GM21825 (cell line): ENCODE results near the gene ADCY3.

ENCODE experiments used
- ATAC-seq: cut with Tn5 transposase; IDR thresholded peaks from one replicate; pipeline ENCODE4 v1.9.1; 2021; ENCODE audit warnings: mild to moderate bottlenecking, moderate library complexity; ENCODE audit not compliant: unreplicated experiment

ADCY3 gene

GRCh38 chr2:24908461-24908901 is 11.6 kb downstream of the ADCY3 start:
- no peak for ATAC-seq

GRCh38 chr2:24907116-24907515 is 12.9 kb downstream of the ADCY3 start:
- ATAC-seq, result no peak

DNA sequence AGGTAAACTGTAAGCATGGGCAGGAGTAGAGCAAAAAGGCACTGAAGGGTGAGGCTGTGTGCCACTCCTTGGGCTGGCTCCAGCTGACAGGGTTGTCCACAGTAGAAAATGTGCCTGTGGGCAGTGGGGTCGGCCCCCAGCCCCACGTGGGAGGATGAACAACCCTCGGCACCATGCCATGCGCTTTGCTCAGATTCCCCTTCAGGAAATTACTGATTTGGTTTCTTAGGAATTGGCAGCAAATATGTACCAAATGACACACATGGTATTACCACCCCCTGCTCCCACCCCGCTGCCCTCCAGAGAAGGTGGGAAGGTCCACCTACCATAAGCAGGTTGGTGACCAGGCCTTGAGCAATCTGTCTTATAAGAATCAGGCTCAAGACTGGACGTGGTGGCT is 13.6 kb downstream of the ADCY3 start:
- ATAC-seq, result no peak

DNA sequence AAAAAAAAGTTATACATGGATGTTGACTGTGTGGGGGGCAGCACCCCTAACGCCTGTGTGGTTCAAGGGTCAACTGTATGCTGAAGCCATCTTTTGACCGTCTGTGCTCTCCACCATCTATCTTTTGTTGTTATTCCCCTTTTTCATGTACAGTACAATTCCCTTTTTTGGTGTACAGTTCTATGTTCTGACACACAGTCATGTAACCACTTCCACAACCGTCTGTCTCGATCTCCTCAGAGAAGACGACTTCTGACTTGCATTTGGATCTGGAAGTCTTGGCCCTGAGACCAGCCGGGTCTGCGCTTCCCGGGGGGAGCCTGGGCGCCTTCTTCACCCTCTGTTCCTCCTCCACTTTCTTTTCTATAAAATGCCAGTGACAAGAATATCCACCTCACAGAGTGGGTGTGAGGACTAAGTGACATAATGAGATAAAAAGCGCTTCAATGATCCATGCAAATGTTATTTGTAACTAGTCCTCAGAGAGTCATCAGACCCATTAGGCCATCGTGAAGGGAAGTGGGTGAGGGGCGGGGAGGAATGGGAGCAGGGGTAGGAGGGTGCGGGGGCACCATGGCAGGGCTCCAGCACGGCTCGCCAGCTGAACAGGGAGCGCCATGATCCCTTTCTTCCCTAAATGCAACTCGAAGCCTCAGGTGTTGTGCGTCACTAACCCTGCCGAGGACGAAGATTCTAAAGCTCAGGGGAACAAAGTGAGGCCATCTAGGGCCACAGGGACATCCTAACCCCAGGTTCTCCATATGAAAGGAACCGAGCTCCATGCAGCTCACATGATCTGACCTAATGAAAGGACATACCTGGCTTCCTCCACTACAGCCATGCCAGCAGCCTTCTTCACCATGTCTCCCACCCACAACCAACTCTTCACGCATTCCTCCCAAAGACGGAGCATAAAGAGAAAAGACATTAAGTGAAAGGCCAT is 16.6 kb downstream of the ADCY3 start:
- ATAC-seq, result no peak

DNA sequence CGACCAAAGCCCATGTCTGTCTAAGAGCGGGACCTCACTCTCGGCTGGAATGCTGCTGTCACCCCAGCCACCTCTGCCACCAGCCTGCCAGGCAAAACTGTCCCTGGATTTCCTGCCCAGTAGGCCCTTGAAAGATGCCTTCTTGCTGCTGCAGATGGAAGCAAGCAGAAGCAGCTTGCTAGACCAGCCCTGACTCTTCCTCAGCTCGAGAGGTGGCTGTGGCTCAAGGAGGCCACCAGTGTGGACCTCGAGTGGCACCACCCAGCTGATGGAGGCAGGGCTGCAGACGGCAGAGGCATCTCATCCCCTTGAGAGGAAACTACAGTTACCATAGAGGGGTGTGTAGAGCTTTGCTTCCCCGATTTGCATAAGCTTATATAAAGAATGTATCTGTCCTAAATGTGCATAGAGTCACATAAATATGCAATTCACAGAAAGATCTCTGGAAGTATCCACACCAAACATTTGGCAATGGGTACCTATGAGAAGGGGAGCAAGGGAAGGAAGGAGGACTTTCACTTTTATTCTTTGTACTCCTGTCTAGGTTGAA is 20.6 kb downstream of the ADCY3 start:
- ATAC-seq, result no peak

GRCh38 chr2:24898122-24899109 is 21.6 kb downstream of the ADCY3 start:
- no peak for ATAC-seq

GRCh38 chr2:24894750-24895149 is 25.3 kb downstream of the ADCY3 start:
- no peak for ATAC-seq

GRCh38 chr2:24893934-24894333 is 26.1 kb downstream of the ADCY3 start:
- ATAC-seq, result no peak

DNA sequence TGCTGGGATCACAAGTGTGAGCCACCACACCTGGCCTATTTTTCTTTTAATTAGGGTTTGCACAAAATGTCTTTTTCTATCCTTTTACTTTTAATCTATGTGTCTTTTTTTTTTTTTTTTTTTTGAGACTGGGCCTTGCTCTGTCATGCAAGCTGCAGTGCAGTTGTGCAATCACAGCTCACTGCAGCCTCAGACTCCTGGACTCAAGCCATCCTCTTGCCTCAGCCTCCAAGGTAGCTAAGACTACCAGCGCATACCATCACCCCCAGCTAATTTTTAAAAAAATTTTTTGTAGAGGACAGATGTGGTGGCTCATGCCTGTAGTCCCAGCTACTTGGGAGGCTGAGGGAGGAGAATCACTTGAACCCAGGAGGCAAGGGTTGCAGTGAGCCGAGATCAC is 27.1 kb downstream of the ADCY3 start:
- ATAC-seq, result no peak

DNA sequence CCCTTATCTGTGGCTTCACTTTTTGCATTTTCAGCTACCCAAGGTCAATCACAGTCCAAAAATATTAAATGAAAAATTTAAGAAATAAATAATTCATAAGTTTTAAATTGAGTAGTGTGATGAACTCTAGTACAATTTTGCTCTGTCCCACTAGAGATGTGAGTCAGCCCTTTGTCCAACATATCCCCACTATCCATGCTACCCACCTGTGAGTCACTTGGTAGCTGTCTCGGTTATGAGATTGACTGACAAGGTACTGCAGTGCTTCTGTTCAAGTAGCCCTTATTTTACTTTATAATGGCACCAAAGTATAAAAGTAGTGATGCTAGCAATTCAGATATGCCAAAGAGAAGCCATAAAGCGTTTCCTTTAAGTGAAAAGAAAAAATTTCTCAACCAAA is 28.8 kb downstream of the ADCY3 start:
- no peak for ATAC-seq

DNA sequence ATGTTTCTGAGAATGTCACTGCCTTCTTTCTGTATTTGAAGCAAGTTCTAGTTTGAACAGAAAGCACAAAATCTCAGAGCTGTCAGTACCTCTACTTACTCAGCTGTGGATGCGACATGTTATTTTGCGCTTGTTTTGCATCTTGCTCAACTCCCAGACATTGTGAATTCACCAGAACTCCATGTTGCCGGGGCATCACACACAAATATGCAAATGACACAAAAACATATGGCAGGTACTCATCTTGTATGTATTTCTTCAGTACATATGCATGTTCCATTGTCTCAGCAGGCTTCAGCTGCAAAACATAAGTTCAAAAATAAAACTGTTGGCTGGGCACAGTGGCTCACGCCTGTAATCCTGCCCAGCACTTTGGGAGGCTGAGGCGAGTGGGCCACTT is 30.8 kb downstream of the ADCY3 start:
- ATAC-seq, result no peak

GRCh38 chr2:24888177-24888576 is 31.9 kb downstream of the ADCY3 start:
- no peak for ATAC-seq

DNA sequence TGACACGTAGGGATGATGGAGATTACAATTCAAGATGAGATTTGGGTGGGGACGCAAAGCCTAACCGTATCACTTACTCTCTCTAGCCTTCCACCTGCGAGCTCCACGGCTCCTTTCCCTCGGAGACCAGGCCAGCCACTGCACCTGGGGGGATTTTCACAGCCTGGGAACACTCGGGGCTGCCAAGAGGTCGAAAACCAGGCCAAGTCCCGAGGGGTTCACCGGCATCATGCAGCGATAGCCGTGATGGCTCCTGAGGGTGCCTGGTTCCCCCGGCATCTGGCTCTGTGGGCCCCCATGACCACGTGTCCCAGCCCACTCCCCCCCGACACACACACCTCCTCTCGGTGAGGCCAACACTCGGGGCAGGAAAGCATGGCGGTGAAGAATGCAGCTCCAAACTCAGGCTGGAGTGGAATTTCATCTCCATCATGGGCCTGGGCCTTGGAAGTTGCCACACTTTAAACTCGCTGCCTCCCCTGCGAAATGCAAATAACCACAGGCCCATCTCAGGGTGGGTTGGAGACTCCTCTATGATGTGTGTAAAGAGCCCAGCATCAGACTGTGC is 32.6 kb downstream of the ADCY3 start:
- no peak for ATAC-seq

DNA sequence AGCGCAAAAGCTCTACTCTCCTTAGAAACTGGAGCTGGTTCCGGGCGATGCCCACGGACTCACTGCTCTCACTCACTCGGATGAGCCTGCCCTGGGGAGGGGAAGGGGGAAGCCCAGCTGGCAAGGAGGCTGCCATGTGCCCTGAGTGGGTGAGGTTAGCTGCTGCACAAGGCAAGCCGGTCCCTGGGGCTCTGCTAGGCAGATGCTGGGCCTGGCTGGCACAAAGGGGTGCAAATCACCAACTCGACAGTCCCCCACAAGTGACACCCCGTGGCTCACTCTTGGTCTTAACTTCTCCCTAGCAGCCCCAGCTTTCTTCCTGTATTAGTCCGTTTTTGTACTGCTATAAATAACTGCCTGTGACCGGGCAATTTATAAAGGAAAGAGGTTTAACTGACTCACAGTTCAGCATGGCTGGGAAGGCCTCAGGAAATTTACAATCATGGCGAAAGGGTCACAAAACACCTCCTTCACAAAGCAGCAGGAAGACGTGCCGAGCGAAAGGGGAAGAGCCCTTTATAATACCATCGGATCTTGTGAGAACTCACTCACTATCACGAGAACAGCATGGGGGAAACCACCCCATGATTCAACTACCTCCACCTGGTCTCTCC is 33.2 kb downstream of the ADCY3 start:
- ATAC-seq, result peak; percentile 46

GRCh38 chr2:24886126-24886501 is 33.9 kb downstream of the ADCY3 start:
- no peak for ATAC-seq

DNA sequence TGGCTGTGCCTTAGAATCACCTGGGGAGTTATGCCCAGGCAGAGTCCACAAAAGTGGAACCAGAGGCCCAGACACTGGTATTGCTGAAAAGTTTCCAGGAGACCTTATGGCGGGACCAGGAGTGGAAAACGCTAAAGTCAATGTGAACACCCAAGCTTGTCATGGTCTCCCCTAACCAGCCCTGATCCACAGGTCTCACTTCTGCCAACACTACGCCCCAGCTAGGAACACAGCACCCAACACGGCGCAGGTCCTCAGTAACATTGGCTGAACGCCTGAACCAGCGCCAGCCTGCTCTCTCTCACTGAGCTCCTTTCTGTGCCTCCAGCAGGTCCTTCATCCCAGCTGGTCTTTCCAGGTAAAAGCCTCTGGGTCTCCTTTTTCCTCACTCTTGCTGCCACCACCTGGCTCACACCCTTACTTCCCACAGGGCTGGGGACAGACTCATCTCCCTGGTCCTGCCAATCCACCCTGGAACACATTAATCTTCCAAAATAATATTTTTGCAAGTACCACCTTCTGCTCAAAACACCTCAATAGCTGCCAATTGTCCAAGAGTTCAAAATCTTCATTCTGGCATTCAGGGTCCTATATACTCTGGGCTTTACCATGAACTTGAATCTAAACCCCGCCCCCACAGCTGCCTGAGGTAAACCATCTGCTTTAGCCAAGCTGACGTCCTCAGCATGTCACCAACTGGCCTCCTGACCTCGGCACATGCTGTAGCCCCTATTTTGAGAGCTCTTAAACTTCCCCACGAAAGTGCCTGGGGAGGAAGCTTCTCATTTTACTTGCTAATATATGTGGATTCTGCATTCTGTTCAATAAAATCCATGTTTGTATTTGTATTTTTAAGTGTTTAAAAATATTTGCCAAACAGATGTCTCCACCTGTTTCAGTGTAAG is 34.6 kb downstream of the ADCY3 start:
- no peak for ATAC-seq

- ATAC-seq, result no peak
These were observed 36.1 kb downstream of the ADCY3 start for GRCh38 chr2:24883946-24884345.

GRCh38 chr2:24881623-24882022 is 38.4 kb downstream of the ADCY3 start:
- no peak for ATAC-seq

DNA sequence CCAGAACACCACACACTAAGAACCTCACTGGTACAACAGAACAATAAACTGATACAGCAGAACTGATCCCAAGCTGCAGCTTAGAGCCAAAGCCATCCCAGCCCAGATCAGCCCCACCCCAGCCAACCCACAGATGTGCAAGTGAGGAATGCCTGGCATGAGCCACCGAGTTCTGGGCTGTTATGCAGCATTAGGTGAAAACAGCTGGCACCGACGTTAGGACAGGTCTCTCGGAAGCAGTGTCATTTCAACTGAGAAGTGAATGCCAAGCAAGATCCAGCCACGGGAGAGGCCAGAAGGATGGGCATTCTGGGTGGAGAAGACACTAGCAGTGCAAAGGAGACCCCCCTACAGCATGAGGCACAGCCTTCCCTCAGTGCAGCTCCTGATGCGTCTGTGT is 38.9 kb downstream of the ADCY3 start:
- ATAC-seq, result no peak

DNA sequence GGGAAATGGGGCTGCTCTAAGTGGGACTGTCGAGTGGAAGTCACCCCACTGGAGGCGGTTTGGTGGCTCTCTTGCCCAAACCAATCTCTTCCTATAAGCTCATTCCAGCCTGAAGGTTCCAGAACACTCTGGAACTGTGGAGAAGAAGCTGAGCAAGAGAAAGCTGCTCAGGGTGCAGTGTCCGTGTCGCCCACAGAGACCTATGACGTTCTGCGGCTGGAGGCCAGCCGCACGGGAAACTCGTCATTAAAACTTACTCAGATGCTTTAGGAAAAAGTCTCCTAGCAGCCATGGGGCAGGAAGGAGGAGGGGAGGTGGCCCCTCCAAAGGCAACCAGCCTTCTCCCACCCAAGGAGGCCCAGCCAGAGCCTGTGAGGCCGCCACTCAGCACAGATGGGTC is 41.7 kb downstream of the ADCY3 start:
- ATAC-seq, result no peak
